Endothelial cell of umbilical vein (primary cell): Measurements from ENCODE around the gene CCDC186.

ENCODE experiments used
- EZH2 ChIP-seq: IDR thresholded peaks from 2 replicates; pipeline ENCODE4 v1.6.1; 2012; ENCODE audit warnings: borderline replicate concordance, low read depth, mild to moderate bottlenecking, moderate library complexity, low read length, inconsistent platforms; ENCODE audit not compliant: severe bottlenecking
- FOS ChIP-seq: IDR thresholded peaks from 2 replicates; pipeline ENCODE4 v1.6.1; 2011; ENCODE audit warnings: mild to moderate bottlenecking, low read length, moderate library complexity, borderline replicate concordance; ENCODE audit not compliant: insufficient read depth
- MYC ChIP-seq: IDR thresholded peaks from one replicate; pipeline ENCODE4 v1.6.1; 2011; ENCODE audit warnings: mild to moderate bottlenecking, low read depth, low read length
- POLR2A ChIP-seq: IDR thresholded peaks from 2 replicates; pipeline ENCODE4 v1.6.1; 2012; ENCODE audit warnings: low read depth, mild to moderate bottlenecking, control low read depth, low read length
- POLR2AphosphoS5 ChIP-seq: IDR thresholded peaks from 2 replicates; pipeline ENCODE4 v1.6.1; 2012; ENCODE audit warnings: low read depth, mild to moderate bottlenecking, control low read depth, low read length, moderate library complexity; ENCODE audit not compliant: insufficient read depth
- TF ChIP-seq, protein P1 (sequence below), 2 donors: IDR thresholded peaks; 1 replicate in 1 of 2; 2 replicates in 1 of 2; pipeline ENCODE4 v1.5.1; 2011; ENCODE audit warnings: low read length in 2 of 2, mild to moderate bottlenecking in 2 of 2, moderate library complexity in 2 of 2, control low read depth in 1 of 2, inconsistent platforms in 1 of 2, low read depth in 1 of 2; ENCODE audit not compliant: insufficient read depth in 1 of 2; ENCODE audit errors: extremely low read depth in 1 of 2

DNA sequence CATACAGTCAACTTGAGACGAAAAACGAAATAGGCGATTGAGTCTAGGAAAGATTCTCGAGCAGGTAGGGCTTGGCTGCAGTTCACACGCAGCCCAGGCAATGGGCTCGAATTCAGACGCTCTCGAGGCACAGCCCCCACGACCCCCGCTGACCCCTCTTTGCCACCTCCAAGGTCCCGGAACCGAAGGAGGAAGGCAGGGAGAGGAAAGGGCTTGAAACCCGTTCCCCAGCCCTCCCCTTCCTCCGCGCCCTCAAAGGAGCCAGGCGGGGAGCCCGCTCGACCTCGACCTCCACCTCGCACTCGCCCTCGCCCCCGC lies 441 bp downstream of the CCDC186 start:
- TF ChIP-seq, protein P1, sequence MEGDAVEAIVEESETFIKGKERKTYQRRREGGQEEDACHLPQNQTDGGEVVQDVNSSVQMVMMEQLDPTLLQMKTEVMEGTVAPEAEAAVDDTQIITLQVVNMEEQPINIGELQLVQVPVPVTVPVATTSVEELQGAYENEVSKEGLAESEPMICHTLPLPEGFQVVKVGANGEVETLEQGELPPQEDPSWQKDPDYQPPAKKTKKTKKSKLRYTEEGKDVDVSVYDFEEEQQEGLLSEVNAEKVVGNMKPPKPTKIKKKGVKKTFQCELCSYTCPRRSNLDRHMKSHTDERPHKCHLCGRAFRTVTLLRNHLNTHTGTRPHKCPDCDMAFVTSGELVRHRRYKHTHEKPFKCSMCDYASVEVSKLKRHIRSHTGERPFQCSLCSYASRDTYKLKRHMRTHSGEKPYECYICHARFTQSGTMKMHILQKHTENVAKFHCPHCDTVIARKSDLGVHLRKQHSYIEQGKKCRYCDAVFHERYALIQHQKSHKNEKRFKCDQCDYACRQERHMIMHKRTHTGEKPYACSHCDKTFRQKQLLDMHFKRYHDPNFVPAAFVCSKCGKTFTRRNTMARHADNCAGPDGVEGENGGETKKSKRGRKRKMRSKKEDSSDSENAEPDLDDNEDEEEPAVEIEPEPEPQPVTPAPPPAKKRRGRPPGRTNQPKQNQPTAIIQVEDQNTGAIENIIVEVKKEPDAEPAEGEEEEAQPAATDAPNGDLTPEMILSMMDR (IDR thresholded peaks at IDR 0.05; ENCODE audit: extremely low read depth in 1 of 2, insufficient read depth in 1 of 2, low read depth in 1 of 2, low read length in 2 of 2), result no peak
- TF ChIP-seq EZH2 (no peak), POLR2A (no peak), FOS (no peak), POLR2AphosphoS5 (no peak), MYC (no peak)
